ENCODE results near the gene CBR3. TPM values are rescaled to one million over a fixed set of nuclear protein-coding genes. Genes with fewer than 3 reads are reported as not detected.
A peak's percentile ranks its signal among the peaks of the same experiment; 100 is the strongest.

The CBR3 gene
- total RNA-seq, 6 experiments from 2014 or later = 0.17 to 1.3 (median 0.74) TPM; not detected in 2

DNA sequence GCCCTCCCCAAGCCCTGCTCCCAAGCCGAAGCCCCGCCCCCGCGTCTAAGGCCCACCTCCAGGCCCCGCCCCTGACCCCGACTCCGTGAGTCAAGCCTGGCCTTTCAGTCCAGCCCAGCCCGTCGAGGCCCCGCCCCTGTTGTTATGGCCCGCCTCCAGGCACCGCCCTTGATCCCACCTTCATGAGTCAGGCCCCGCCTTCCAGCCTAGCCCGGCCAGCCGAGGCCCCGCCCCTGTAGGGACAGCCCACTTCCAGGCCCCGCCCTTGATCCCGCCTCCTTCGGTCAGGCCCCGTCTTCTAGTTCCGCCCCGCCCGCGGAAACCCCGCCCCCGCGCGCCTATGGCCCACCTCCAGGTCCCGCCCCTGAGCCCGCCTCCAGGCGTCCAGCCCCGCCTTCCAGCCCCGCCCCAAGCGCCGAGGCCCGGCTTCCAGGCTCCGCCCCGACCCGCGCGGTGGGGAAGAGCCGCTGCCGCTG lies 21.5 kb downstream of the CBR3 start:
- no peak for TF ChIP-seq POLR2A (IDR thresholded peaks at IDR 0.05)
- TF ChIP-seq, protein P1, sequence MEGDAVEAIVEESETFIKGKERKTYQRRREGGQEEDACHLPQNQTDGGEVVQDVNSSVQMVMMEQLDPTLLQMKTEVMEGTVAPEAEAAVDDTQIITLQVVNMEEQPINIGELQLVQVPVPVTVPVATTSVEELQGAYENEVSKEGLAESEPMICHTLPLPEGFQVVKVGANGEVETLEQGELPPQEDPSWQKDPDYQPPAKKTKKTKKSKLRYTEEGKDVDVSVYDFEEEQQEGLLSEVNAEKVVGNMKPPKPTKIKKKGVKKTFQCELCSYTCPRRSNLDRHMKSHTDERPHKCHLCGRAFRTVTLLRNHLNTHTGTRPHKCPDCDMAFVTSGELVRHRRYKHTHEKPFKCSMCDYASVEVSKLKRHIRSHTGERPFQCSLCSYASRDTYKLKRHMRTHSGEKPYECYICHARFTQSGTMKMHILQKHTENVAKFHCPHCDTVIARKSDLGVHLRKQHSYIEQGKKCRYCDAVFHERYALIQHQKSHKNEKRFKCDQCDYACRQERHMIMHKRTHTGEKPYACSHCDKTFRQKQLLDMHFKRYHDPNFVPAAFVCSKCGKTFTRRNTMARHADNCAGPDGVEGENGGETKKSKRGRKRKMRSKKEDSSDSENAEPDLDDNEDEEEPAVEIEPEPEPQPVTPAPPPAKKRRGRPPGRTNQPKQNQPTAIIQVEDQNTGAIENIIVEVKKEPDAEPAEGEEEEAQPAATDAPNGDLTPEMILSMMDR (IDR thresholded peaks at IDR 0.05) = no peak
- DNase-seq (peak; percentile 100), ATAC-seq (peak; percentile 90 to 95 (median 92))
- intact Hi-C loops (cut with DNase I) = loop anchor here in 1 of 2 donors (10.0 kb wide), 1 partner anchor 48 kb away; no protein-coding TSS in a partner anchor
- no peaks in the 10 kb centered on the region for H3K9me3 ChIP-seq
- no peaks in the 10 kb centered on the region for H3K27me3 ChIP-seq
- peaks cover 0 to 5% (median 0%) of the 10 kb centered on the region in 4 donors for H3K4me1 ChIP-seq
- H3K4me3 ChIP-seq = peak overlapping the region; percentile 84 to 94 (median 84)
- peak overlapping the region in 2 of 3 donors; percentile 85 for H3K27ac ChIP-seq
- H3K36me3 ChIP-seq = no peaks in the 10 kb centered on the region
- 0% methylated on average over 5 of the region's 43 CpGs for WGBS (ENCODE audit: insufficient coverage, low coverage, low lambda C conversion rate, missing lambda C conversion rate)

DNA sequence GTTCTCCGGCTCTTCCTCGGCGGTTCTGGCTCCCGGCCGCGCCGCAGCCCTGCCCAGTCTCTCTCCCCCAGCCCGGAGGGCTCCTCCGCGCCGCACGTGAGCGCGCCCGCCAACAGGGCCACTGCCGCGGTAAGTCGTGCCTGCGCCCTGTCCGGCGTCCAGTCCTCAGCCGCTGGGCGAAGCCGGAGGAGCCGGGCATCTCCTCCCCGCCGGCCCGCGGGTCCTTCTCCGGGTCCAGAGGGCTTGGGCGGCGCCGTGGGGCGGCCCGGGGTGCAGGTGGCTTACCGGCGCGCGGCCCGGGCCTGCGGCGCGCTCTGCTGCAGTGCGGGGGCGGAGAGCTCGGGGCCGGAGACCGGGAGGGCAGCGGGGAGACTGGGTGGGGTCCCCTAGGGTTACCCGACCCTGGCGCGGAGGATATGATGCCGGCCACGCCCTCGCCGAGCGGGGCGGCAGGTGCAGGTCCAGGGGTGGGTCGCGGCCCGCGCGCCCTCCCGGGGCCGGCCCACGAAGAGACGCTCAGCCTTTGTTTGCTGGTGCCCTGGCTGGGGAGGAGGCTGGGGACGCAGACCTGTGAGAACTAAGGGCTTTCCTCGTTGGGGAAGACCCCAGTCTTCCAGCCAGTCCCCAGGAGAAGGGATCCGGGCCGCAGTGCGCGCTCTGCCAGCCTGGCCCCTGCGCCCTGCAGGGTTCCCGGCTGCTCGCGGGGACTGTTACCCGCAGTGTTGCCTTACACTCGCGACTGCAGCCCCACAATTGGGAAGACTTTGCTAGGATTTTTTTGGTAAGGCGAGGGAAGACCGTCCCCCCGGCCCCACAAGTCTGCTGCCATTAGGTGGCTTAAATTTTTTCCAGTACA lies 22.2 kb downstream of the CBR3 start, which contains the start of gene DOP1B:
TSS of gene DOP1B (plus strand) at position 10 of the 856 bp plus-strand sequence. CDS start 7,910 bp downstream, outside the sequence.
- no peaks in the 10 kb centered on the region for H3K9me3 ChIP-seq
- DNase-seq = peak in 2 of 3 donors; percentile 71 to 75
- no peaks in the 10 kb centered on the region for H3K36me3 ChIP-seq
- H3K27me3 ChIP-seq = no peaks in the 10 kb centered on the region
- 5% methylated on average over 17 of the region's 83 CpGs for whole genome bisulfite sequencing (ENCODE audit: insufficient coverage, low coverage, low lambda C conversion rate, missing lambda C conversion rate)
- H3K4me1 ChIP-seq = peaks cover 0 to 5% (median 0%) of the 10 kb centered on the region in 4 donors
- H3K27ac ChIP-seq = peak within 1 kb of the TSS; percentile 32 to 85 (median 85)
- H3K4me3 ChIP-seq = peak within 1 kb of the TSS; percentile 84 to 94 (median 84)
- peak; percentile 1 to 13 (median 4) for ATAC-seq
- intact Hi-C loops (cut with DNase I) = loop anchor here in 1 of 2 donors (10.0 kb wide), 1 partner anchor 48 kb away; no protein-coding TSS in a partner anchor
- TF ChIP-seq POLR2A (IDR thresholded peaks at IDR 0.05) = peak; percentile 83
- TF ChIP-seq, protein P1 (IDR thresholded peaks at IDR 0.05) = no peak

DNA sequence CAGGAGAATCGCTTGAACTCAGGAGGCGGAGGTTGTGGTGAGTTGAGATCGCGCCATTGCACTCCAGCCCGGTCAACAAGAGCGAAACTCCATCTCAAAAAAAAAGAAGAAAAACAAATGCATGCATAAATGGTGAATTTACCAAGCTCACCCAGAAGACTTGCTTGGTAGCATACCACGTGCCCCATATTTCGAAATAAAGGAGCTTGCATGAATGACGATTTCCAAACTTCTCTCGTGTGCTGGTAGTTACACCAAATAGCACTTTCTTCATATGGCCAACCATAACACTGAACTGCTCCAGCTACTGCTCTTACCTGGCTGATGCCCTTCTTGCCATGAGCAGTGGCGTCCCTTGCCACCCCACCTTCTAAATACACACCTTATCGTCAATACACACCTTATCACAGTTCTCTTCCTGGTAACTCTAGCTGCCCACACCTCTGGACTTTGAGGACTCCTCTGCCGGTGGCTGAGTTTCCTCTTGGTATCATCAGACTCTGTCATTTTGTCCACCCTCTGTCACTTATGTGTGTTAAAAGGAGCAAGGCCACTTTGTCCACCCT lies 24.6 kb downstream of the CBR3 start:
- peak overlapping the region in 1 of 3 donors; percentile 37 for H3K27ac ChIP-seq
- no peaks in the 10 kb centered on the region for H3K27me3 ChIP-seq
- no peak for ATAC-seq
- no peaks in the 10 kb centered on the region for H3K9me3 ChIP-seq
- H3K4me1 ChIP-seq = peaks cover 0 to 17% (median 3%) of the 10 kb centered on the region in 4 donors
- H3K36me3 ChIP-seq = no peaks in the 10 kb centered on the region
- TF ChIP-seq, protein P1 (IDR thresholded peaks at IDR 0.05) = no peak
- TF ChIP-seq POLR2A (IDR thresholded peaks at IDR 0.05) = no peak
- DNase-seq = peak in 1 of 3 donors; percentile 69
- intact Hi-C loops (cut with DNase I) = loop anchor here in 1 of 2 donors (10.0 kb wide), 1 partner anchor 45 kb away; no protein-coding TSS in a partner anchor
- H3K4me3 ChIP-seq = no peak overlapping the region
- WGBS (ENCODE audit: insufficient coverage, low coverage, low lambda C conversion rate, missing lambda C conversion rate) = 31% methylated on average over 8 of the region's 13 CpGs

DNA sequence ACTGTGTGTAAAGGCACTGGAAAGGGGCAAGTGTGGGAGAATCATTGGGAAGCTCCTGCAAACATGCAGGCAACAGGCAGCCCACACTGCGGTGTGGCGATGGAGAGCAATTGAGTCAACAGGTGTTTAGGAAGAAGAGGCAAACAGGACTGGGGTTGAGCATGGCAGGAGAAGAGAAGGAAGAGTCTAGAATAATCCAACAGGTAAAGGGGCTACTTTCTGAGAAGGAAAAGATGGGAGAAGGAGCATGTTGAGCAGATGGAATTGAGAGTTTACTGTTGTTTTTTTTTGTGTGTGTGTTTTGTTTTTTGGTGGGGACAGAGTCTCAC lies 25.9 kb downstream of the CBR3 start:
- WGBS (ENCODE audit: insufficient coverage, low coverage, low lambda C conversion rate, missing lambda C conversion rate) = 94% methylated on average over 2 of the region's 2 CpGs
- intact Hi-C loops (cut with DNase I) = no loop called here
- ATAC-seq (no peak), DNase-seq (no peak)
- H3K36me3 ChIP-seq = no peaks in the 10 kb centered on the region
- no peaks in the 10 kb centered on the region for H3K27me3 ChIP-seq
- no peak overlapping the region for H3K27ac ChIP-seq
- peaks cover 0 to 20% (median 3%) of the 10 kb centered on the region in 4 donors for H3K4me1 ChIP-seq
- TF ChIP-seq, protein P1 (IDR thresholded peaks at IDR 0.05) = no peak
- no peak for TF ChIP-seq POLR2A (IDR thresholded peaks at IDR 0.05)
- H3K4me3 ChIP-seq = no peak overlapping the region
- no peaks in the 10 kb centered on the region for H3K9me3 ChIP-seq

Measured in right lobe of liver (tissue), 6 donors.